HG03097 (cell line): ENCODE measurements around the gene MAP3K4.
"Not testable (repeated sequence)": the region's sequence is repeated elsewhere in the genome, so short reads cannot be mapped to it uniquely, and the experiment has no call there.

Experiments
- ATAC-seq: cut with Tn5 transposase; IDR thresholded peaks from one replicate; pipeline ENCODE4 v1.9.1; 2021; ENCODE audit not compliant: unreplicated experiment, low FRiP score

Gene MAP3K4

GRCh38 chr6:161111261-161111660, 119.7 kb downstream of the MAP3K4 start:
- ATAC-seq = no peak

- no peak for ATAC-seq
Observed at GRCh38 chr6:161115468-161115867, 123.9 kb downstream of the MAP3K4 start.

GRCh38 chr6:161116554-161116953, 125.0 kb downstream of the MAP3K4 start:
- ATAC-seq = no peak

GRCh38 chr6:161117308-161117707, 125.7 kb downstream of the MAP3K4 start:
- no peak for ATAC-seq

- no peak for ATAC-seq
Observed at GRCh38 chr6:161117942-161118341, 126.4 kb downstream of the MAP3K4 start.

- not testable (repeated sequence) for ATAC-seq
Observed at GRCh38 chr6:161123319-161123718, 131.8 kb downstream of the MAP3K4 start.

- no peak for ATAC-seq
Observed at GRCh38 chr6:161125591-161125990, 134.0 kb downstream of the MAP3K4 start.

GRCh38 chr6:161127071-161127740, 135.6 kb downstream of the MAP3K4 start:
- no peak for ATAC-seq

GRCh38 chr6:161128230-161128629, 136.7 kb downstream of the MAP3K4 start:
- ATAC-seq = no peak

GRCh38 chr6:161128680-161129196, 137.2 kb downstream of the MAP3K4 start:
- no peak for ATAC-seq

- no peak for ATAC-seq
Observed at GRCh38 chr6:161130541-161130940, 139.0 kb downstream of the MAP3K4 start.

- ATAC-seq = no peak
Observed at GRCh38 chr6:161130967-161131766, 139.6 kb downstream of the MAP3K4 start.

GRCh38 chr6:161132384-161132783, 140.8 kb downstream of the MAP3K4 start:
- no peak for ATAC-seq

GRCh38 chr6:161133963-161134362, 142.4 kb downstream of the MAP3K4 start:
- no peak for ATAC-seq

- no peak for ATAC-seq
Observed at GRCh38 chr6:161134550-161135298, 143.2 kb downstream of the MAP3K4 start.

GRCh38 chr6:161135695-161136591, 144.4 kb downstream of the MAP3K4 start:
- no peak for ATAC-seq

GRCh38 chr6:161136655-161137054, 145.1 kb downstream of the MAP3K4 start:
- ATAC-seq = no peak

GRCh38 chr6:161137320-161137719, 145.8 kb downstream of the MAP3K4 start:
- no peak for ATAC-seq

- ATAC-seq = no peak
Observed at GRCh38 chr6:161137839-161138542, 146.4 kb downstream of the MAP3K4 start.
